Measurements from ENCODE around the gene INSIG1.

The INSIG1 gene

GRCh38 chr7:155303039-155303593, 5.4 kb downstream of the INSIG1 start:
- DNase-seq (ENCODE audit: low read depth in 3 of 3), result no peak

DNA sequence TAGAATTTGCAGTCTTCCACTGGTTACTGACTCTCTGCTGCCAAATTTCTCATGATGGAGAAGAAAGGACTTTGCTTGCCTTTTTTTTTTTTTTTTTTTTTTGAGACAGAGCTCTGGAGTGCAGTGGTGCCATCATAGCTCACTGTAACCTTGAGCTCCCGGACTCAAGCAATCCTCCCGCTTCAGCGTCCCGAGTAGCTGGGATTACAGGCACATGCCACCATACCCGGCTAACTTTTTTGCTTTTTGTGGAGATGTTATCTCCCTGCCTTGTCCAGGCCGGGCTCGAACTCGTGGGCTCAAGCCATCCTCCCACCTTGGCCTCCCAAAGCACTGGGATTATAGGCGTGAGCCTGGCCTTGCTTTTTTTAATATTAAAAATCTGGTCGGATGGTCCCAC, 6.2 kb downstream of the INSIG1 start:
- no peak for DNase-seq (ENCODE audit: low read depth in 3 of 3)

DNA sequence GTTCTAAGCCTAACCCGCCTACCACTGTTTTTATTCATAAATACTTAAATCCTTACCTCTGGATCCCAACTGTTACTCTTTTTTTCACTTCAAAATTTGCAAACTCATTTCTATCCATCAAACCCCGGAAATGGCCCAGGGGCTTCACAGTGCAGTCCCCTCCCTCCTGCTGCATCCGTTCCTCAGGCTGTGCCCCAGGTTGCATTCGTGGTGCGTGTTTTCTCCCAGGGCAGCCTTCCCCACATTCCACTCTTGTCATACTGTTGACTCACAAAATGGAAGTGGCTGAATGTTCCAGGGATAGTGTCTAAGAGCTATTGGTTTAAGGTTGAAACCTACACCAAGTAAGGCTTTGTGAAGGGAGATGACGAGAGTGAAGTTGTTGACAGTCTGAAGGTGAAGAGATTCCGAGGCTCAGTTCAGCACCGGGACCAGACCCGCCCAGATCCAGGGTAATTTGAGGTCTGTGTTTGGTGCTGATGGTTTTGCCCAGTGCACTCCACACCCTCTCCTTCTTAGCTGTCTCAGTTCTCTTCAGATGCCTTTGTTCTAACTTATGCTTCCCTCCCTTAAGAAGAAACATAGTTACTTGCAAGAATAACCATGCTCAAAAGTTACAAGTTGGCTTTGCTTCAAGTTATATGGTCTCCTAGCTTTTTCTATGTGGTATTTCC, 7.7 kb downstream of the INSIG1 start:
- DNase-seq (ENCODE audit: low read depth in 3 of 3), result no peak

DNA sequence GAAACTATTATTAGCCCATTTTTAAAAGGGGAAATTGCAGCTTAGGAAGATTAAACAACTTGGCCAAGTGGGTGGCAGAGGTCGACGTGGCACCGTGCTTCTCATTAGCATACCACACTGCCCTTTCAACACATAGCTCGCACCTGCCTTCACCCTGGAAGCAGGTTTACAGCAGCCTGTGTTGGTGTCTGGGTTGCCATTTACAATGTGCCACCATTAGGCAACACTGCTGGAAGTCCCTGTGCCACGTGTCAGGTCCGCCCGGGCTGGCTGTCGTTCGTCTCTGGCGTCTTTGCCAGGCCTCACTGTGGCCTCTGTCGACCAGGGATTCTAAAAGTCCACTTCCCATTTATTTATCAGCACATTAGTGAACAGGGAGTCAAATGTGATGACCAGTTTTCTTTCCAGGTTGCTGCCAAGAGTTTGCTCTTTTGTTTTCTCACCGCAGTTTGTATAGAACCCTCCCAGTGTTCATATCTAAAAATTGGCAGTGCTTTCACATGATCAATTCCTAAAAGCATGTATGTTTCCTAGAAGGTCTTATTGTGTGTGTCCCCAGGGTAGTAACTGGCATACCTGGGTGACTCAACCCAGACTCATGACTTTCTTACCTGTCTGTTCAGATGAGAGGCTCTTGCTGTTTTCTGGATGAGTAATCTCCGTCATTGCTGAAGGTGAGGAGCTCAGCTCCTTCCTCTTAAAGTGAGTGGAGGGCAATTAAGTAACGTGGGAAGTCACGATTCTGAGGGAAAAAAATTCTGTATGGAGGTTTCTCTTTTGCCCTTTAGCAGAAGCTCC, 9.2 kb downstream of the INSIG1 start:
- no peak for DNase-seq (ENCODE audit: low read depth in 3 of 3)

- no peak for DNase-seq (ENCODE audit: low read depth in 3 of 3)
Observed at GRCh38 chr7:155308330-155309020, 10.8 kb downstream of the INSIG1 start.

GRCh38 chr7:155309021-155309338, 11.3 kb downstream of the INSIG1 start:
- no peak for DNase-seq (ENCODE audit: low read depth in 3 of 3)

DNA sequence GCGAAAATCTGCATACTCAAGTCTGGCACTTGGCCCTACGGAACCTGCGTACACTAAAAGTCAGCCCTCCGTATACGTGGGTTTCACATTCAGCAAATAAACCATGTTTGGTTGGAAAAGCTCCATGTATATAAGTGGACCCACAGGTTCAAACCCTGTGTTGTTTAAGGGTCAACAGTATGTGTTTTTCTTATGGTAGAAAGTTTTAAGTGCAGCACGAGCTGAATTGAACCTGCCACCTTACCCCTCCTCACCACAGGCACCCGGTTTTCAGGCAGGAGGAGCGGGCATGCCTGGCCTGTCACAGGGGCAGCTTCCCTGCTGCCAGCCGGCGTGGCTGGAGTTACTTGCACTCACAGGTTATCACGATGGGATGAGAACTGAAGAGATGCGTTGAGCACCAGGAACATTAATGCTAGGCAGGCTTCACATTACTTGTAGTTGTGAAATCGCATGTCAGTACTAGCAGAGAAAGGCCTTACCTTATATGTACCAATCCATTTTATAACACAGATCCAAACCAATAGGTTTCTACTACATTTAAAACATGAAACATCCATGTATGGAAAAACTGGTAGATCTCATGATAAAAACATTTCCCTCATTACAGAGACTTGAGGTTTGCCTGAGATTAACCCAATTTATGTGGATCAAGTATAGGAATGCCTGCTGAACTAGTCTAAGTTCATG, 12.9 kb downstream of the INSIG1 start:
- DNase-seq (ENCODE audit: low read depth in 3 of 3), result no peak

- DNase-seq (ENCODE audit: low read depth in 3 of 3), result no peak
Observed at GRCh38 chr7:155311826-155312537, 14.3 kb downstream of the INSIG1 start.

GRCh38 chr7:155312633-155313032, 15.0 kb downstream of the INSIG1 start:
- no peak for DNase-seq (ENCODE audit: low read depth in 3 of 3)

DNA sequence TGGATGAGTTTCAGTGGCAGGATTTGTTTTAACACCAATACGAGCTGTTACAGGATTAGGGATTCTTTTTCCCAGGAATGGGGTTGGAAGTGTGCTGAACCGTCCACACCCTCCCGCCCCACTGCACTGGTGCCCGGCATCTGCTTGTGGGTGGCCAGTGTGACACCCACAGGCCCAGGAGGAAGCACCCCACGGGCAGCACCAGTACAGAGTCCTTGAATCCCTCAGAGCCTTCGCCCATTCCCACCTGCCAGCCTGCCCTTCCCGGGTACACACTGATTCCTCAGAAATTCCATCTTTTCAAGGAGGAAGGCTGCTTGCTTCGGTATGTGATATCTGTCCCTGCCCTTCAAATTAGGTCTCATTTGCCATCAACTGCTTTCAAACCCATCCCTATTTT, 15.4 kb downstream of the INSIG1 start:
- DNase-seq (ENCODE audit: low read depth in 3 of 3), result no peak

DNA sequence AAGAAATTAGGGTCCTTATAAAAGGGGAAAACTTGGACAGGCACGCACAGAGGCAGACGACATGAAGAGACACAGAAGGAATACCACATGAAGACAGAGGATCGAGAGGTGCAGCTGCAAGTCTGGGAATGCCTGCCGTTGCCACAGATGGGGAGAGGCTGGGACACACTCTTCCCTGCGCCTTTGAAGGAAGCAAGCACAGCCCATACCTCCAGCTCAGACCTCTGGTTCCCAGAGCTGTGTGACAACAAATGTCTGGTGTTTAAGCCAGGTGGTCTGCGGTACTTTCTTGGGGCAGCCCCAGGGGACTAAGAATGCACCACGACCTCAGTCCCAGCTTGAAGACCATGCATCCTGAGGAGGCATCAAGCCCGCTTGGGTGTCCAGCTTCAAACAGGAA, 18.3 kb downstream of the INSIG1 start:
- no peak for DNase-seq (ENCODE audit: low read depth in 3 of 3)

DNA sequence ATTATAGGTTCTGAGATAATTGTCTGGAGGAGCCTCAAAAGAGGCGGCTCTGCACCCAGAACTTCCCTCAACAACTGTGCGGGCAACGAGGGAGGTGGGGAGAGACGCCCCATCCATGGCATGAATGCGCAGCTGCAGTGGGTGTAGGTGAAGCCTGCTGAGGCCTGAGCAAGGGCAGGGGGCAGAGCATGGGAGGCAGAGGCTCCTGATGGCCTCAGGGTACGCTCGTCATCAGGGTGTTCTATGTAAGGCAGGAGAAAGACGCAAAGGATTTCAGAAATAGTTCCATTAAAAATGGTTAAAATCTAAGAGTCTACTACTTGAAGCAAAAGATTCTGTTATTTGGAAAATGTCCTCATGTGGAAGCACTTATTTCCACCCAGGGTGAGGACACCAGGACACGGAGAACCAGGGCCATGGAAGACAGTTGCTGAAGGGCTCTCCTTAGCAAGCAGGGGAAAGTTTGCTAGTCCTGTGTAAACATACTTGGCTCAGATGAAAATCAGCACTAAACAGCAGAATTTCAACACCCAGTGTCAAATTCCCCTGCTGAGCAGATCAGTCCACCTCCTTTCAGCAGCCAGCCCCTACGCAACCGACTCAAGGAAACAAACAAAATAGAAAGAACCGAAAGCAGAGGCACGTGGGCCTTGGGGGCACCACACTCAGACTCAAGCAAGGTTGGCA, 18.9 kb downstream of the INSIG1 start:
- DNase-seq (ENCODE audit: low read depth in 3 of 3), result no peak

DNA sequence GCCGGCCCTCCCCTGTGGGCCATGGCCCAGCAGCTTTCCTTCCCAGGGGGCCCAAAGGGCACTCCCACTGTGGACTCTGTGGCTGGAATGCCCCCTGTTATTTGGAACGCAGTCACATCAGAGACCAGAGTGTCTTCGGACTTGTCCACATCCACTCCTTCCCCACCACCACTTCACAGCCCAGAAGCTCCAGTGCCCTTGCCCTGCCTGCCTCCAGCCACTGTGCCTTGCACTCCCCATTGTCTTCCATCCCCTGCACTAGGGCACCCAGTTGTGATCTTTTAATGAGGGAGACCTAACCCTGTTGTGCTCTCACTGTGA, 19.4 kb downstream of the INSIG1 start:
- DNase-seq (ENCODE audit: low read depth in 3 of 3), result no peak

- no peak for DNase-seq (ENCODE audit: low read depth in 3 of 3)
Observed at GRCh38 chr7:155318245-155318644, 20.6 kb downstream of the INSIG1 start.

DNA sequence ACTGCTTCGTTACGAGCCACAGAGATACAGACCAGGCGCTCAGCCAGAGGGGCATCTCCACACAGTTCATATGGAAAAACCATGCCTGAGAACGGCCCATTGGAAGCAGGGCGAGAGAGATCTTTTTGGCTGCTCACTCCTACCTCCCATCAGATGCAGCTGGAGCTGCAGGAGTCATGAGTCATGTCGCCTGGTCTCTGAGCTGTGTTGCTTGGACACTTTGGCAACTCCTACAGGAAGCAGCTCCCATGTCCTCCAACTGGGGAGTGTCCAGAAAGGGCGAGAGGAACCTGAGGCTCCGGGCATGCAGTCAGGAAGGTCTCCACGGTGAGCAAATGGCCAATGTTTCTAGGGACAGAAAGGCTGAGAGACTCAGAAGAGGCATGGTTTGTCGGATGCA, 24.9 kb downstream of the INSIG1 start:
- DNase-seq (ENCODE audit: low read depth in 3 of 3), result no peak

GRCh38 chr7:155323001-155323638, 25.4 kb downstream of the INSIG1 start:
- DNase-seq (ENCODE audit: low read depth in 3 of 3), result no peak

GRCh38 chr7:155324012-155324917, 26.6 kb downstream of the INSIG1 start:
- no peak for DNase-seq (ENCODE audit: low read depth in 3 of 3)

GRCh38 chr7:155324918-155325235, 27.2 kb downstream of the INSIG1 start:
- DNase-seq (ENCODE audit: low read depth in 3 of 3), result no peak

DNA sequence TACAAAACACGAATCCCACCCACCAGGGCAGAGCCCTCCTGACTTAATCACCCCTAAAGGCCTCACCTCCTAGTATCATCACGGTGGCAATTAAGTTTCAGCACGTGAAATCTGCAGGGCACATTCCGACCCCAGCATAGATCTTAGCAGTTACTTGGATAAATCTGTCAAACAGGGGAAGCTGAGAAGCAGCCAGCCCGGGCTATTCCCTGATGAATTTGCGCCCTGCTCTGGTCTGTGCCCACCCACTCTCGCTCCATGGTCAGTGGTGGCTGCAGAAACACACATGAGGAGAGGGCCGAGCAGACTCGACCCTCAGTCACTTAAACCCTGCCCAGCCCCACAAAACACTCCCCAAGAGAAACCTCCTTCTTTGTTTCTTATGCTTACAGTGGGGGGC, 28.7 kb downstream of the INSIG1 start:
- DNase-seq (ENCODE audit: low read depth in 3 of 3), result no peak
